ENCODE results near the gene SH3YL1.
"Not testable (repeated sequence)": the region's sequence is repeated elsewhere in the genome, so short reads cannot be mapped to it uniquely, and the experiment has no call there.

SH3YL1 gene

GRCh38 chr2:176917-177316 is 86.9 kb downstream of the SH3YL1 start:
- no peak for DNase-seq

DNA sequence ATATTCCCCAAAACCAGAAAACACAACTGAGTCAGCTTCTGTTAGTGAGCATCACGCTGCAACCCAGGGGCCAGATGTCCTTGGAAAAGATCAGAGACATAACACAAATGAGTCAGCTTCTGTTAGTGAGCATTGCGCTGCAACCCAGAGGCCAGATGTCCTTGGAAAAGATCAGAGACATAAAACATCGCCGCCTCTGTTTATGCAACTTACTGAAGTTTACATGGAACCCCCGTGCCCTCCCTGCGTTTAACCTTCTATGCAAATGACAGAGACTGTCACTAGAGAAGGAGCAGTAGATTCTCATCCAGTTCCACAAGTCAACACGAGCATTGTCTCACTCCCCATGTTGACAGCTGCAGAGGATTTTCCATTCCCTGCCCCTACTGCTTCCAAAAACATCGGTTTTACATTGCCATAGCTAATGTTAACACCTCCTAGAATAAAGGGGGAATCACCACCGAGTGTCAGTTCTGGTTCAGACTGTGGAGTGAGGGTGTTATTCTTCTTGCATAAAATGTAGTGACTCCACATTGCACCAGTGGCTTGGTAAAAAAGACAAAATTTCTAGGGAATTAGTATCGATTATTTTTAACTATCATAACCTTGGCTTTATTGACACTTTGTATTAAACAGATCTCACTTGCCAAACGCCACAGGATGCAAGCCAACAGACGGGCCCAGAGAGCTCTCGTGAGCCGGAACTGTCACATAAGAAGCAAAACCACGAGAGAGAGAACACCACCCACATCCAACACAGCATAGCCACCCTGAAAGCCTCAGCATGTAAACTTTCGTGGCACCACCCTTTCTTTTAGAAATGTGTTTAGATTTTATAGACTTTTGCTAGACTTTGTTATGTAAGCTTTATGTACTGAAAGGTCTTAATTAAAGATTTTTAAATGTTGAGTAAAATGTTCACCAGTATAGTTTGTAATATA is 87.7 kb downstream of the SH3YL1 start:
- DNase-seq = no peak

DNA sequence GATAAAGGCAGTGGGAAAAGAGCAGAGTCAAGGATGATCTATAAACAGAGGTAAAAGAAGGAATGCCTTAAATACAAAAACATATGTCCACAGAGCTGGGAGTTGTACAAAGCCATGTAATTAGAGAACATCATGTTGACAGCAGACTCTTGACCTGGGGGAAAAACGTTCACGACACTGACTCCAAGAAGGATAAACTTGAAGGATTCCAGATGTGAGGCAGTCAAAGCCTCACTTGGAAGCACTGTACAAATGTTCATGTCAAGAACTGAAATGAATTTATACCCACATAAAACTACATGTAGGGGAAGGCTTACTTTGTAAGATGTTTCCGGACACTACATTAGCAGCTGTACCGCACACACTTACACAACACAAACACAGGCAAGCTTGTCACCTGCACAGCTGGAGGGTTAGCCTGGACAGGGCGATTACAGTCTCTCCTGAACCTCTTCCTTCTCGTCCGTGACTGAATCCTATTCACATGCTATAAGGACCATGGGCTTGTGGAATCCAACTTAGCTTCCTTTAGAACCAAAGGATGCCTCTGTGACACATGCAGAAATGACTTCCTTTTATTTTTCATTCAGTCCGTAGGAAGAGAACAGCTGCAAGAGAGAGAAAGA is 88.6 kb downstream of the SH3YL1 start:
- DNase-seq = no peak

- DNase-seq = not testable (repeated sequence)
Measured at GRCh38 chr2:172120-172519, 91.7 kb downstream of the SH3YL1 start.

DNA sequence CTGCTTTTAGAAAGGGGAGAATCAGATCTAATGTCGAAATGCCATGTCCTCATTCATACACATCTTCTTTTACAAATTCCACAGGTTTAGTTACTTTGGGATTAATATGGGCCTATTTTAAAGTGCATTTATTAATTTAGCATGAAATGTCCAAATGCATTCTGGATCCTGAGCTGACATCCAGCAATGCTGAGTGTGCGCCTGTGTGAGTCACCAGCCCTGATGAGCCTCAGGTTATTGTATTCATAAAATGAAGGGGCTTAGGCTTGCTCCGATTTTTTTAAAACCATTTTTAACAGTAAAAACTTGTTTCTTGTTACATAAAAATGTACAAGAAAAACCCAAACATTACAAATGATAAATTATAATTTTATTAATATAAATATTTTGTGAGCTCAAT is 94.1 kb downstream of the SH3YL1 start:
- no peak for DNase-seq

Data from fibroblast of skin of right quadriceps (primary cell).